HepG2 (cell line): ENCODE data around the gene ITGAE. TPM values are rescaled to one million over a fixed set of nuclear protein-coding genes. Genes with fewer than 3 reads are reported as not detected.
A peak's percentile ranks its signal among the peaks of the same experiment; 100 is the strongest.

Source experiments
- ATF7-NPFF ChIP-seq: sonication (generic); formaldehyde crosslinking; IDR thresholded peaks from 2 replicates; pipeline ENCODE4 v1.8.1; 2023; ENCODE audit warnings: mild to moderate bottlenecking, low read depth, missing genetic modification reagents, moderate library complexity
- CBFB ChIP-seq: sonication (generic); formaldehyde crosslinking; IDR thresholded peaks from 2 replicates; pipeline ENCODE4 v1.4.0; 2020; ENCODE audit warnings: missing genetic modification reagents
- DNMT1 ChIP-seq: sonication (generic); formaldehyde crosslinking; IDR thresholded peaks from 2 replicates; pipeline ENCODE4 v1.5.1; 2020; ENCODE audit warnings: mild to moderate bottlenecking, missing genetic modification reagents
- GLMP ChIP-seq: sonication (generic); formaldehyde crosslinking; IDR thresholded peaks from 2 replicates; pipeline ENCODE4 v1.9.0; 2021; ENCODE audit warnings: missing genetic modification reagents, mild to moderate bottlenecking, borderline replicate concordance
- RAD21 ChIP-seq: fragments of 450-650 bp; formaldehyde crosslinking; IDR thresholded peaks from 2 replicates; pipeline ENCODE4 v1.5.0; 2020; ENCODE audit warnings: mild to moderate bottlenecking
- ZFP62 ChIP-seq: sonication (generic); formaldehyde crosslinking; IDR thresholded peaks from 2 replicates; pipeline ENCODE4 v1.4.0; 2020; ENCODE audit warnings: missing genetic modification reagents
- ZNF232 ChIP-seq: sonication (generic); formaldehyde crosslinking; IDR thresholded peaks from 2 replicates; pipeline ENCODE4 v1.4.0; 2020; ENCODE audit warnings: missing genetic modification reagents, borderline replicate concordance
- ZNF264 ChIP-seq: sonication (generic); formaldehyde crosslinking; IDR thresholded peaks from 2 replicates; pipeline ENCODE4 v1.4.0; 2020; ENCODE audit warnings: missing genetic modification reagents
- ZNF333 ChIP-seq: sonication (generic); formaldehyde crosslinking; IDR thresholded peaks from 2 replicates; pipeline ENCODE4 v1.4.0; 2020; ENCODE audit warnings: mild to moderate bottlenecking, missing genetic modification reagents, borderline replicate concordance
- ZNF674 ChIP-seq: sonication (generic); formaldehyde crosslinking; IDR thresholded peaks from 2 replicates; pipeline ENCODE4 v1.5.0; 2020; ENCODE audit warnings: low read depth, mild to moderate bottlenecking, missing genetic modification reagents
- polyA plus RNA-seq, 8 experiments: library from polyadenylated mRNA; depleted of rRNA in 3 of 8; stranded (reverse) in 7 of 8; unstranded in 1 of 8; fragments of >200 nt; fragmentation: Illumina TruSeq in 4 of 8; extraction: Trizol in 4 of 8; gene quantifications; 2 replicates each; pipeline versions ENCODE4 v1.2.1 to v1.2.3, GENCODE V29; 2011 to 2016; ENCODE audit warnings: low read depth in 4 of 8, missing spikeins in 1 of 8, mixed read lengths in 1 of 8; ENCODE audit not compliant: insufficient read depth in 1 of 8
- total RNA-seq, 5 experiments: library from RNA; depleted of rRNA; stranded (reverse); fragments of >200 nt; fragmentation: Illumina TruSeq; extraction: Trizol; gene quantifications; 2 replicates each; pipeline ENCODE4 v1.2.3, GENCODE V29; 2016; ENCODE audit warnings: low read depth in 1 of 5
- TF ChIP-seq, protein P1 (sequence below): IDR thresholded peaks from 2 replicates; pipeline ENCODE4 v1.6.1; 2016; ENCODE audit warnings: low read depth, control low read depth
- TF ChIP-seq, protein P2 (sequence below): sonication (generic); formaldehyde crosslinking; IDR thresholded peaks from 2 replicates; pipeline ENCODE4 v1.8.1; 2022; ENCODE audit warnings: low read depth, mild to moderate bottlenecking, missing genetic modification reagents
- TF ChIP-seq, protein P3 (sequence below): sonication (generic); formaldehyde crosslinking; IDR thresholded peaks from 2 replicates; pipeline ENCODE4 v1.4.0; 2020; ENCODE audit warnings: missing genetic modification reagents
- TF ChIP-seq, protein P4 (sequence below): sonication (generic); formaldehyde crosslinking; IDR thresholded peaks from 2 replicates; pipeline ENCODE4 v1.5.0; 2020; ENCODE audit warnings: missing genetic modification reagents, mild to moderate bottlenecking, borderline replicate concordance
- TF ChIP-seq, protein P5 (sequence below): IDR thresholded peaks from 2 replicates; pipeline ENCODE4 v1.4.0; 2020; ENCODE audit warnings: mild to moderate bottlenecking, missing genetic modification reagents

ITGAE gene
- total and polyA plus RNA-seq, 2 of the 13 experiments (the other 11 are each of a cell fraction or from before 2014, with no cell fraction given): 42.3 to 49.0 TPM

- TF ChIP-seq, protein P1, sequence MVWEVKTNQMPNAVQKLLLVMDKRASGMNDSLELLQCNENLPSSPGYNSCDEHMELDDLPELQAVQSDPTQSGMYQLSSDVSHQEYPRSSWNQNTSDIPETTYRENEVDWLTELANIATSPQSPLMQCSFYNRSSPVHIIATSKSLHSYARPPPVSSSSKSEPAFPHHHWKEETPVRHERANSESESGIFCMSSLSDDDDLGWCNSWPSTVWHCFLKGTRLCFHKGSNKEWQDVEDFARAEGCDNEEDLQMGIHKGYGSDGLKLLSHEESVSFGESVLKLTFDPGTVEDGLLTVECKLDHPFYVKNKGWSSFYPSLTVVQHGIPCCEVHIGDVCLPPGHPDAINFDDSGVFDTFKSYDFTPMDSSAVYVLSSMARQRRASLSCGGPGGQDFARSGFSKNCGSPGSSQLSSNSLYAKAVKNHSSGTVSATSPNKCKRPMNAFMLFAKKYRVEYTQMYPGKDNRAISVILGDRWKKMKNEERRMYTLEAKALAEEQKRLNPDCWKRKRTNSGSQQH (CRISPR knock-in tag): peak; percentile 56
- TF ChIP-seq DNMT1 (no peak), ZFP62 (no peak), ZNF264 (CRISPR knock-in tag) (no peak), CBFB (peak; percentile 92), GLMP (CRISPR knock-in tag) (no peak), ZNF232 (CRISPR knock-in tag) (peak; percentile 38; the same call in 1 of the 2 replicates), ZNF333 (CRISPR knock-in tag) (peak; percentile 78), RAD21 (CRISPR knock-in tag) (no peak; the same call in 1 of the 2 replicates), ATF7-NPFF (CRISPR knock-in tag) (peak; percentile 97), ZNF674 (no peak)
- TF ChIP-seq, protein P2, sequence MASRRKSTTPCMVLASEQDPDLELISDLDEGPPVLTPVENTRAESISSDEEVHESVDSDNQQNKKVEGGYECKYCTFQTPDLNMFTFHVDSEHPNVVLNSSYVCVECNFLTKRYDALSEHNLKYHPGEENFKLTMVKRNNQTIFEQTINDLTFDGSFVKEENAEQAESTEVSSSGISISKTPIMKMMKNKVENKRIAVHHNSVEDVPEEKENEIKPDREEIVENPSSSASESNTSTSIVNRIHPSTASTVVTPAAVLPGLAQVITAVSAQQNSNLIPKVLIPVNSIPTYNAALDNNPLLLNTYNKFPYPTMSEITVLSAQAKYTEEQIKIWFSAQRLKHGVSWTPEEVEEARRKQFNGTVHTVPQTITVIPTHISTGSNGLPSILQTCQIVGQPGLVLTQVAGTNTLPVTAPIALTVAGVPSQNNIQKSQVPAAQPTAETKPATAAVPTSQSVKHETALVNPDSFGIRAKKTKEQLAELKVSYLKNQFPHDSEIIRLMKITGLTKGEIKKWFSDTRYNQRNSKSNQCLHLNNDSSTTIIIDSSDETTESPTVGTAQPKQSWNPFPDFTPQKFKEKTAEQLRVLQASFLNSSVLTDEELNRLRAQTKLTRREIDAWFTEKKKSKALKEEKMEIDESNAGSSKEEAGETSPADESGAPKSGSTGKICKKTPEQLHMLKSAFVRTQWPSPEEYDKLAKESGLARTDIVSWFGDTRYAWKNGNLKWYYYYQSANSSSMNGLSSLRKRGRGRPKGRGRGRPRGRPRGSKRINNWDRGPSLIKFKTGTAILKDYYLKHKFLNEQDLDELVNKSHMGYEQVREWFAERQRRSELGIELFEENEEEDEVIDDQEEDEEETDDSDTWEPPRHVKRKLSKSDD (CRISPR knock-in tag): no peak; the same call in 1 of the 2 replicates
- TF ChIP-seq, protein P3, sequence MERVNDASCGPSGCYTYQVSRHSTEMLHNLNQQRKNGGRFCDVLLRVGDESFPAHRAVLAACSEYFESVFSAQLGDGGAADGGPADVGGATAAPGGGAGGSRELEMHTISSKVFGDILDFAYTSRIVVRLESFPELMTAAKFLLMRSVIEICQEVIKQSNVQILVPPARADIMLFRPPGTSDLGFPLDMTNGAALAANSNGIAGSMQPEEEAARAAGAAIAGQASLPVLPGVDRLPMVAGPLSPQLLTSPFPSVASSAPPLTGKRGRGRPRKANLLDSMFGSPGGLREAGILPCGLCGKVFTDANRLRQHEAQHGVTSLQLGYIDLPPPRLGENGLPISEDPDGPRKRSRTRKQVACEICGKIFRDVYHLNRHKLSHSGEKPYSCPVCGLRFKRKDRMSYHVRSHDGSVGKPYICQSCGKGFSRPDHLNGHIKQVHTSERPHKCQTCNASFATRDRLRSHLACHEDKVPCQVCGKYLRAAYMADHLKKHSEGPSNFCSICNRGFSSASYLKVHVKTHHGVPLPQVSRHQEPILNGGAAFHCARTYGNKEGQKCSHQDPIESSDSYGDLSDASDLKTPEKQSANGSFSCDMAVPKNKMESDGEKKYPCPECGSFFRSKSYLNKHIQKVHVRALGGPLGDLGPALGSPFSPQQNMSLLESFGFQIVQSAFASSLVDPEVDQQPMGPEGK (CRISPR knock-in tag): peak; percentile 53
- TF ChIP-seq, protein P4, sequence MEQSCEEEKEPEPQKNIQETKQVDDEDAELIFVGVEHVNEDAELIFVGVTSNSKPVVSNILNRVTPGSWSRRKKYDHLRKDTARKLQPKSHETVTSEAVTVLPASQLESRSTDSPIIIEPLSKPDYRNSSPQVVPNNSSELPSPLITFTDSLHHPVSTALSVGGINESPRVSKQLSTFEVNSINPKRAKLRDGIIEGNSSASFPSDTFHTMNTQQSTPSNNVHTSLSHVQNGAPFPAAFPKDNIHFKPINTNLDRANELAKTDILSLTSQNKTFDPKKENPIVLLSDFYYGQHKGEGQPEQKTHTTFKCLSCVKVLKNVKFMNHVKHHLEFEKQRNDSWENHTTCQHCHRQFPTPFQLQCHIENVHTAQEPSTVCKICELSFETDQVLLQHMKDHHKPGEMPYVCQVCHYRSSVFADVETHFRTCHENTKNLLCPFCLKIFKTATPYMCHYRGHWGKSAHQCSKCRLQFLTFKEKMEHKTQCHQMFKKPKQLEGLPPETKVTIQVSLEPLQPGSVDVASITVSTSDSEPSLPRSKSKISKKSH: peak; percentile 91
- TF ChIP-seq, protein P5, sequence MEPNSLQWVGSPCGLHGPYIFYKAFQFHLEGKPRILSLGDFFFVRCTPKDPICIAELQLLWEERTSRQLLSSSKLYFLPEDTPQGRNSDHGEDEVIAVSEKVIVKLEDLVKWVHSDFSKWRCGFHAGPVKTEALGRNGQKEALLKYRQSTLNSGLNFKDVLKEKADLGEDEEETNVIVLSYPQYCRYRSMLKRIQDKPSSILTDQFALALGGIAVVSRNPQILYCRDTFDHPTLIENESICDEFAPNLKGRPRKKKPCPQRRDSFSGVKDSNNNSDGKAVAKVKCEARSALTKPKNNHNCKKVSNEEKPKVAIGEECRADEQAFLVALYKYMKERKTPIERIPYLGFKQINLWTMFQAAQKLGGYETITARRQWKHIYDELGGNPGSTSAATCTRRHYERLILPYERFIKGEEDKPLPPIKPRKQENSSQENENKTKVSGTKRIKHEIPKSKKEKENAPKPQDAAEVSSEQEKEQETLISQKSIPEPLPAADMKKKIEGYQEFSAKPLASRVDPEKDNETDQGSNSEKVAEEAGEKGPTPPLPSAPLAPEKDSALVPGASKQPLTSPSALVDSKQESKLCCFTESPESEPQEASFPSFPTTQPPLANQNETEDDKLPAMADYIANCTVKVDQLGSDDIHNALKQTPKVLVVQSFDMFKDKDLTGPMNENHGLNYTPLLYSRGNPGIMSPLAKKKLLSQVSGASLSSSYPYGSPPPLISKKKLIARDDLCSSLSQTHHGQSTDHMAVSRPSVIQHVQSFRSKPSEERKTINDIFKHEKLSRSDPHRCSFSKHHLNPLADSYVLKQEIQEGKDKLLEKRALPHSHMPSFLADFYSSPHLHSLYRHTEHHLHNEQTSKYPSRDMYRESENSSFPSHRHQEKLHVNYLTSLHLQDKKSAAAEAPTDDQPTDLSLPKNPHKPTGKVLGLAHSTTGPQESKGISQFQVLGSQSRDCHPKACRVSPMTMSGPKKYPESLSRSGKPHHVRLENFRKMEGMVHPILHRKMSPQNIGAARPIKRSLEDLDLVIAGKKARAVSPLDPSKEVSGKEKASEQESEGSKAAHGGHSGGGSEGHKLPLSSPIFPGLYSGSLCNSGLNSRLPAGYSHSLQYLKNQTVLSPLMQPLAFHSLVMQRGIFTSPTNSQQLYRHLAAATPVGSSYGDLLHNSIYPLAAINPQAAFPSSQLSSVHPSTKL (CRISPR knock-in tag): peak; percentile 64
Observed at GRCh38 chr17:3723556-3724377, 77.2 kb downstream of the ITGAE start, which contains the start of gene HASPIN (continued).
